Spleen (tissue), 7 donors: ENCODE results near the gene KCNMB2.

Experiments used
- CTCF ChIP-seq, 11 experiments: fragments of 200-600 bp in 7 of 11; fragments of 450-650 bp in 4 of 11; sonication (generic) in 4 of 11; IDR thresholded peaks in 8 of 11; conservative IDR thresholded peaks in 3 of 11; 1 replicate in 7 of 11; 2 replicates in 4 of 11; pipeline versions ENCODE4 v1.4.0 to v1.8.0; 2016 to 2021; ENCODE audit warnings: antibody characterized with exemption in 11 of 11, inconsistent platforms in 4 of 11, mild to moderate bottlenecking in 1 of 11
- POLR2A ChIP-seq, 3 donors: fragments of 450-650 bp; IDR thresholded peaks; one replicate each; pipeline ENCODE4 v1.5.1; 2017; ENCODE audit warnings: antibody characterized with exemption in 3 of 3, mild to moderate bottlenecking in 1 of 3
- donor health status: DM: no; HTN: no; CAD: no; lungs with moderate emphysema.
- donor health status: DM: no; HTN: no; CAD: no.
- donor health status: DM: no; HTN: no; CAD: no.

GRCh38 chr3:178699810-178700209 lies 163.6 kb downstream of the KCNMB2 start:
- TF ChIP-seq POLR2A (IDR thresholded peaks at IDR 0.05) (no peak), CTCF (IDR thresholded peaks at IDR 0.05 in 8 of 11, conservative IDR thresholded peaks at IDR 0.05 in 3 of 11) (no peak)
